ENCODE results near the gene LITAF. TPM values are rescaled to one million over a fixed set of nuclear protein-coding genes. Genes with fewer than 3 reads are reported as not detected.
A peak's percentile ranks its signal among the peaks of the same experiment; 100 is the strongest.

Gene LITAF
- total RNA-seq, 2 experiments from 2014 or later = 12.2 to 43.2 TPM

DNA sequence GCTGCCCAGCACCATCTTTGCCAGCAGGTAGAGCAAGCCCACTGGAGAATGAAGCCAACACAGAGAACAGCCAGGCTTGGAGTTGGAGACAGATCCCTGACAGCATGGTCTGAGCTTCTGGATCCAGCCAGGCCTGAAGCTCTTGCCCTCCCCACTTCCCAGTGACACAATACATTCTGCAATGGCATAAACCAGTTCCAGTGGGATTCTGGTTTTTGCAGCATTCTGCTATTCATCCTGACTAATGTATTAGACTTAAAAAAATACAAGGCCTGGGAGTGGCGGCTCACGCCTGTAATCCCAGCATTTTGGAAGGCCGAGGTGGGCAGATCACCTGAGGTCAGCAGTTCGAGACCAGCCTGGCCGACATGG lies 40.6 kb upstream of the LITAF start:
- BruUV-seq (replicated peaks) = no TSS peak
- Histone ChIP-seq H3K27ac (ENCODE audit: low read depth, low read length, poor library complexity, severe bottlenecking) (peak overlapping the region; percentile 69), H2AFZ (ENCODE audit: low read length) (no peak overlapping the region), H3K36me3 (ENCODE audit: insufficient read depth, low read length) (no peaks in the 10 kb centered on the region), H3K9me2 (ENCODE audit: insufficient read depth, low read length) (no peaks in the 10 kb centered on the region), H3K4me1 (ENCODE audit: insufficient read depth, low read length, poor library complexity, severe bottlenecking) (peaks cover 85% of the 10 kb centered on the region), H4K20me1 (ENCODE audit: insufficient read depth, low read length) (no peaks in the 10 kb centered on the region), H3K9me3 (ENCODE audit: low read length) (no peaks in the 10 kb centered on the region), H3K79me2 (ENCODE audit: insufficient read depth, low read depth, low read length) (no peaks in the 10 kb centered on the region), H3K4me2 (ENCODE audit: low read length) (no peak overlapping the region), H3K4me3 (ENCODE audit: low read depth, low read length, poor library complexity, severe bottlenecking) (no peak overlapping the region)
- intact Hi-C loops (cut with micrococcal nuclease; ENCODE audit: unreplicated experiment) = no loop called here
- POLR2A ChIA-PET = interaction anchor here (0.7 to 1.2 kb wide), 2 partner anchors 12 to 14 kb away, joined by 3 to 8 read pairs; no protein-coding TSS in a partner anchor
- CTCF ChIA-PET (ENCODE audit: unreplicated experiment) = no interaction called here
- TF ChIP-seq, protein P1, sequence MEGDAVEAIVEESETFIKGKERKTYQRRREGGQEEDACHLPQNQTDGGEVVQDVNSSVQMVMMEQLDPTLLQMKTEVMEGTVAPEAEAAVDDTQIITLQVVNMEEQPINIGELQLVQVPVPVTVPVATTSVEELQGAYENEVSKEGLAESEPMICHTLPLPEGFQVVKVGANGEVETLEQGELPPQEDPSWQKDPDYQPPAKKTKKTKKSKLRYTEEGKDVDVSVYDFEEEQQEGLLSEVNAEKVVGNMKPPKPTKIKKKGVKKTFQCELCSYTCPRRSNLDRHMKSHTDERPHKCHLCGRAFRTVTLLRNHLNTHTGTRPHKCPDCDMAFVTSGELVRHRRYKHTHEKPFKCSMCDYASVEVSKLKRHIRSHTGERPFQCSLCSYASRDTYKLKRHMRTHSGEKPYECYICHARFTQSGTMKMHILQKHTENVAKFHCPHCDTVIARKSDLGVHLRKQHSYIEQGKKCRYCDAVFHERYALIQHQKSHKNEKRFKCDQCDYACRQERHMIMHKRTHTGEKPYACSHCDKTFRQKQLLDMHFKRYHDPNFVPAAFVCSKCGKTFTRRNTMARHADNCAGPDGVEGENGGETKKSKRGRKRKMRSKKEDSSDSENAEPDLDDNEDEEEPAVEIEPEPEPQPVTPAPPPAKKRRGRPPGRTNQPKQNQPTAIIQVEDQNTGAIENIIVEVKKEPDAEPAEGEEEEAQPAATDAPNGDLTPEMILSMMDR (conservative IDR thresholded peaks at IDR 0.05; ENCODE audit: low read length) = no peak
- TF ChIP-seq EZH2phosphoT487 (IDR thresholded peaks at IDR 0.05; ENCODE audit: borderline replicate concordance, low read depth, low read length) = no peak
- no peak for DNase-seq (ENCODE audit: low spot score)

DNA sequence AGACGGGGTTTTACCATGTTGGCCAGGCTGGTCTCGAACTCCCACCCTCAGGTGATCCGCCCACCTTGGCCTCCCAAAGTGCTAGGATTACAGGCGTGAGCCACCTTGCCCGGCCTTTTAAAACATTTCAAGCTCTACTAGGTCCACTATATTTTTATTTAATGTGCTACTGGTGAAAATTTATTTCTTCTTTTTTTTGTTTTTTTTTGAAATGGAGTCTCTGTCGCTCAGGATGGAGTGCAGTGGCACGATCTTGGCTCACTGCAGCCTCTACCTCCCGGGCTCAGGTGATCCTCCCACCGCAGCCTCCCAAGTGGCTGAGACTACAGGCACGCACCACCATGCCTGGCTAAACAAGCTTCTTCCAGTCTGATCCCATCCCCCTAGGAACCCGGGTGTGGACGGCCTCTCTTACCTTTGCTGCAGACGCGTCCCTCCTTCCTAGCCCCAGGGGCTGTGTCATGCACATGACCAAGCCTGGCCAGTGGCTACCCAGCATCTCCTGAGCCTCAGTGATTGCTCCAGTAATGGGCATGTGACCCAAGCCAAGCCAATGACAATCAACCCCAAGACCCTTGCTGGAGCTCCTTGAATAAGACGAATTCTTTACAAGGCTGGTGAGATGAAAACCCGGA lies 40.1 kb upstream of the LITAF start:
- intact Hi-C loops (cut with micrococcal nuclease; ENCODE audit: unreplicated experiment) = no loop called here
- ChIA-PET POLR2A (interaction anchor here (1.2 kb wide), 1 partner anchor 14 kb away, joined by 3 read pairs; no protein-coding TSS in a partner anchor), CTCF (ENCODE audit: unreplicated experiment) (no interaction called here)
- H3K4me2 ChIP-seq (ENCODE audit: low read length) = no peak overlapping the region
- H3K27ac ChIP-seq (ENCODE audit: low read depth, low read length, poor library complexity, severe bottlenecking) = peak overlapping the region; percentile 69
- no peak overlapping the region for H2AFZ ChIP-seq (ENCODE audit: low read length)
- peaks cover 90% of the 10 kb centered on the region for H3K4me1 ChIP-seq (ENCODE audit: insufficient read depth, low read length, poor library complexity, severe bottlenecking)
- no peaks in the 10 kb centered on the region for H3K79me2 ChIP-seq (ENCODE audit: insufficient read depth, low read depth, low read length)
- H3K9me2 ChIP-seq (ENCODE audit: insufficient read depth, low read length) = no peaks in the 10 kb centered on the region
- no peak for TF ChIP-seq EZH2phosphoT487 (IDR thresholded peaks at IDR 0.05; ENCODE audit: borderline replicate concordance, low read depth, low read length)
- TF ChIP-seq, protein P1 (conservative IDR thresholded peaks at IDR 0.05; ENCODE audit: low read length) = no peak
- no peak for DNase-seq (ENCODE audit: low spot score)
- H4K20me1 ChIP-seq (ENCODE audit: insufficient read depth, low read length) = no peaks in the 10 kb centered on the region
- no peaks in the 10 kb centered on the region for H3K9me3 ChIP-seq (ENCODE audit: low read length)
- H3K36me3 ChIP-seq (ENCODE audit: insufficient read depth, low read length) = no peaks in the 10 kb centered on the region
- no TSS peak for BruUV-seq (replicated peaks)
- H3K4me3 ChIP-seq (ENCODE audit: low read depth, low read length, poor library complexity, severe bottlenecking) = no peak overlapping the region

DNA sequence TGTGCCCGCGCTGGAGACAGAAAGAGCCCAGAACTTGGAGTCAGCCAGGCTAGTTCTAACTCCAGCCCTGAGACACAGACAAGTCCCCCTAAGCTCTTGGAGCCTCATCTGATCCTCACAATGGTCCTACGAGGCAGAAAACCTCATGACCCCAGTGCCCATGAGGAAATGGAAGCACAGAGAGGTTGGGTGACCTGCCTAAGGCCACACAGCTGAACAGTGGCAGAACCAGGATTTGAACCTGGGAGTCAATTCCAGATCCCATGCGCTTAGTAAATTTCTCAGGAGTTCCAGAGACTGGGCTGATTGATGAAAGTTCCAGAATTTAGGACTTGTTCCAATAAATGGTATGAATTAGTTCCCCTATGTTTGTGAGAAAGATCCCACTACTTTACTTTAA lies 39.0 kb upstream of the LITAF start:
- no peak overlapping the region; the same call in 1 of the 2 replicates for H2AFZ ChIP-seq (ENCODE audit: low read length)
- no TSS peak for BruUV-seq (replicated peaks)
- H3K4me3 ChIP-seq (ENCODE audit: low read depth, low read length, poor library complexity, severe bottlenecking) = no peak overlapping the region
- 0 out of 2 replicates have a peak overlapping the region, but pooled peaks have one; percentile 48 for H3K4me2 ChIP-seq (ENCODE audit: low read length)
- H3K9me2 ChIP-seq (ENCODE audit: insufficient read depth, low read length) = no peaks in the 10 kb centered on the region
- peaks cover under 1% of the 10 kb centered on the region for H3K36me3 ChIP-seq (ENCODE audit: insufficient read depth, low read length)
- peaks cover 1% of the 10 kb centered on the region for H3K9me3 ChIP-seq (ENCODE audit: low read length)
- peak overlapping the region; percentile 99 for H3K27ac ChIP-seq (ENCODE audit: low read depth, low read length, poor library complexity, severe bottlenecking)
- TF ChIP-seq EZH2phosphoT487 (IDR thresholded peaks at IDR 0.05; ENCODE audit: borderline replicate concordance, low read depth, low read length) = no peak
- TF ChIP-seq, protein P1 (conservative IDR thresholded peaks at IDR 0.05; ENCODE audit: low read length) = no peak
- ChIA-PET CTCF (ENCODE audit: unreplicated experiment) (no interaction called here), POLR2A (no interaction called here)
- intact Hi-C loops (cut with micrococcal nuclease; ENCODE audit: unreplicated experiment) = no loop called here
- H3K4me1 ChIP-seq (ENCODE audit: insufficient read depth, low read length, poor library complexity, severe bottlenecking) = peaks cover 93% of the 10 kb centered on the region
- no peaks in the 10 kb centered on the region for H4K20me1 ChIP-seq (ENCODE audit: insufficient read depth, low read length)
- no peak for DNase-seq (ENCODE audit: low spot score)
- H3K79me2 ChIP-seq (ENCODE audit: insufficient read depth, low read depth, low read length) = no peaks in the 10 kb centered on the region
